Measurements from ENCODE around the gene PML. TPM values are rescaled to one million over a fixed set of nuclear protein-coding genes. Genes with fewer than 3 reads are reported as not detected.
A peak's percentile ranks its signal among the peaks of the same experiment; 100 is the strongest.
"Not testable (repeated sequence)": the region's sequence is repeated elsewhere in the genome, so short reads cannot be mapped to it uniquely, and the experiment has no call there.

Gene PML
- total and polyA plus RNA-seq, 12 donors, result 17.9 to 50.1 (median 22.5) TPM

DNA sequence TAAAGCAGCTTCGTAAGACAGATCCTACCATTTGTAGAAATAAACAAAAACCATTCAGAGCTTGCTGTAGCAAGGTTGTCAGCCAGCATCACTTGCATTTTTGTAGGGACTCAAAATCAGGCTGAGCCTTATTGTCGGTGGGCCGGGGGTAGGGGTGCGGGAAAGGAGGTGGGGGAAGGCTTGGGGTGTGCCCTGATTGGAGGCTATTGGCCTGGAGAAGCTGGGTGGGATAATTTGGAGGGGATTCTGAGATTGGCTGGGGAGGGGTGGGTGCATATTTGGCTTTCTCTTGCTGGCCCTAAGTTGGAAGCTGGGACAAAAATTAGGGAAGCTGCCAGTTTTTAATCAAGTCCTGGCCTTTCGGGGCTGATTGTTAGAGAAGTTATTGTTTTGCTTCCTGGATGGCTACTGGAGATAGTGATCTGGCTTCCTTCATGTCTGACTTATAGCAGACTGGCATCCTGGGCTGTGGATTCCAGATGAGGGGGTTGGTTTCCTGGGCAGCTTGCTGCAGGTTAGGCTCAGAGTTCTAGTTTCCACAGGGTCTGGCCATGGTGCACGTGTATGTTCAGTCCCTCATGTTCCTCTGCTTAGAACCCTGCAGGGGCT is 25.3 kb upstream of the PML start:
- no peak overlapping the region for H3K4me3 ChIP-seq
- peaks cover 0 to 30% (median 15%) of the 10 kb centered on the region in 9 donors for H3K4me1 ChIP-seq
- TF ChIP-seq, protein P1, sequence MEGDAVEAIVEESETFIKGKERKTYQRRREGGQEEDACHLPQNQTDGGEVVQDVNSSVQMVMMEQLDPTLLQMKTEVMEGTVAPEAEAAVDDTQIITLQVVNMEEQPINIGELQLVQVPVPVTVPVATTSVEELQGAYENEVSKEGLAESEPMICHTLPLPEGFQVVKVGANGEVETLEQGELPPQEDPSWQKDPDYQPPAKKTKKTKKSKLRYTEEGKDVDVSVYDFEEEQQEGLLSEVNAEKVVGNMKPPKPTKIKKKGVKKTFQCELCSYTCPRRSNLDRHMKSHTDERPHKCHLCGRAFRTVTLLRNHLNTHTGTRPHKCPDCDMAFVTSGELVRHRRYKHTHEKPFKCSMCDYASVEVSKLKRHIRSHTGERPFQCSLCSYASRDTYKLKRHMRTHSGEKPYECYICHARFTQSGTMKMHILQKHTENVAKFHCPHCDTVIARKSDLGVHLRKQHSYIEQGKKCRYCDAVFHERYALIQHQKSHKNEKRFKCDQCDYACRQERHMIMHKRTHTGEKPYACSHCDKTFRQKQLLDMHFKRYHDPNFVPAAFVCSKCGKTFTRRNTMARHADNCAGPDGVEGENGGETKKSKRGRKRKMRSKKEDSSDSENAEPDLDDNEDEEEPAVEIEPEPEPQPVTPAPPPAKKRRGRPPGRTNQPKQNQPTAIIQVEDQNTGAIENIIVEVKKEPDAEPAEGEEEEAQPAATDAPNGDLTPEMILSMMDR (IDR thresholded peaks at IDR 0.05), result no peak
- DNase-seq (no peak), ATAC-seq (no peak)
- H3K9me3 ChIP-seq, result no peaks in the 10 kb centered on the region
- 83% methylated on average over 6 of the region's 6 CpGs for WGBS, 2 donors
- peaks cover 0 to 4% (median 0%) of the 10 kb centered on the region in 7 donors for H3K27me3 ChIP-seq
- intact Hi-C loops (cut with DNase I), result loop anchor here in 2 of 10 donors (10.0 kb wide), 1 partner anchor 74 kb away; no protein-coding TSS in a partner anchor
- H3K27ac ChIP-seq, result no peak overlapping the region
- no peaks in the 10 kb centered on the region for H3K36me3 ChIP-seq

DNA sequence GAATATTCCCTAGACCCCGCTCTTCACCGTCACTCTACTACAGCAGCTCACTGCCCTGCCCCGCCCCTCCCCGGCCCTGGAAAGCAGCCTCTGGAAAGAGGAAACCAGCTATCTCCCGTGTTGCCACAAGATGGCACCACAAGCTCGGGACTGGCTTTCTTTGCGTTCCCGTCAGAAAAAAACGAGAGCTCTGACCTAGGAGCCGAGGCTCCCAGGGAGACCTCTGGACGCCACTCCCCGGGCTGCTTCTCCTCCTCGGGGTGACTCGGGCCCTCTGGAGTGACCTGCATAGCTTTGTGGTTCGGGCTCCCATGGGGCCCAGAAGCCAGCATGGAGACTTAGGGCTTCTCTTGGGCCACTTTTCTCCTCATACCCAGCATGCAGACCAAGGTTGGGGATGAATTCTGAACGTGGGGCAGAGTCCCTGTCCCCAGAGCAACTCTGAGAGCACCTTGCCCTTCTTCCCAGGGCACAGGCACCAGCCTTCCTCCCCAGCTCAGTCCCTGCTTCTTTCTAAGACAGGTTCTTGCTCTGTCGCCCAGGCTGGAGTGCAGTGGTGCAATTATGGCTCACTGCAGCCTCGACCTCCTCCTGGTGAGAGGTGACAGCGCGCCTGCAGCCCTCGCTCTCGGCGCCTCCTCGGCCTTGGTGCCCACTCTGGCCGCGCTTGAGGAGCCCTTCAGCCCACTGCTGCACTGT is 21.4 kb upstream of the PML start:
- no peaks in the 10 kb centered on the region for H3K36me3 ChIP-seq
- ATAC-seq (peak; percentile 87 to 96 (median 93)), DNase-seq (peak; percentile 81 to 88)
- TF ChIP-seq, protein P1 (IDR thresholded peaks at IDR 0.05), result peak; percentile 74 to 88 (median 85)
- WGBS, 2 donors, result 27 to 28% methylated on average over 26 of the region's 26 CpGs
- no peaks in the 10 kb centered on the region for H3K27me3 ChIP-seq
- no peaks in the 10 kb centered on the region for H3K9me3 ChIP-seq
- H3K4me1 ChIP-seq, result peaks cover 0 to 17% (median 10%) of the 10 kb centered on the region in 9 donors
- H3K4me3 ChIP-seq, result peak overlapping the region in 8 of 10 donors; percentile 6 to 40 (median 32)
- H3K27ac ChIP-seq, result peak overlapping the region in 1 of 10 donors; percentile 52
- intact Hi-C loops (cut with DNase I), result loop anchor here (1.0 to 10.0 kb wide), 12 partner anchors 64 to 1368 kb away; no protein-coding TSS in a partner anchor

DNA sequence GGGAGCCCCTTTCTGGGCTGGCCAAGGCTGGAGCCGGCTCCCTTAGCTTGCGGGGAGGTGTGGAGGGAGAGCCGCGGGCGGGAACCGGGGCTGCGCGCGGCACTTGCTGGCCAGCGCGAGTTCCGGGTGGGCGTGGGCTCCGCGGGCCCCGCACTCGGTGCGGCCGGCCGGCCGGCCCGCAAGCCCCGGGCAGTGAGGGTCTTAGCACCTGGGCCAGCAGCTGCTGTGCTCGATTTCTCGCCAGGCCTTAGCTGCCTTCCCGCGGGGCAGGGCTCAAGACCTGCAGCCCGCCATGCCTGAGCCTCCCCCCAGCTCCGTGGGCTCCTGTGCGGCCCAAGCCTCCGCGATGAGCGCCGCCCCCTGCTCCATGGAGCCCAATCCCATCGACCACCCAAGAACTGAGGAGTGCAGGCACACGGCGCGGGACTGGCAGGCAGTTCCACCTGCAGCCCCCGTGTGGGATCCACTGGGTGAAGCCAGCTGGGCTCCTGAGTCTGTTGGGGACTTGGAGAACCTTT is 20.8 kb upstream of the PML start:
- H3K27me3 ChIP-seq, H3K9me3 ChIP-seq, H3K27ac ChIP-seq, H3K36me3 ChIP-seq, DNase-seq: not testable (repeated sequence)
- Histone ChIP-seq H3K4me3 (peak overlapping the region in 2 of 10 donors; percentile 6 to 33), H3K4me1 (peaks cover 0 to 17% (median 10%) of the 10 kb centered on the region in 9 donors)
- WGBS, 2 donors, result 87 to 92% methylated on average over 34 to 39 of the region's 39 CpGs
- intact Hi-C loops (cut with DNase I), result loop anchor here (1.0 to 10.0 kb wide), 12 partner anchors 63 to 1369 kb away; no protein-coding TSS in a partner anchor
- ATAC-seq, result peak in 1 of 8 donors; percentile 37

DNA sequence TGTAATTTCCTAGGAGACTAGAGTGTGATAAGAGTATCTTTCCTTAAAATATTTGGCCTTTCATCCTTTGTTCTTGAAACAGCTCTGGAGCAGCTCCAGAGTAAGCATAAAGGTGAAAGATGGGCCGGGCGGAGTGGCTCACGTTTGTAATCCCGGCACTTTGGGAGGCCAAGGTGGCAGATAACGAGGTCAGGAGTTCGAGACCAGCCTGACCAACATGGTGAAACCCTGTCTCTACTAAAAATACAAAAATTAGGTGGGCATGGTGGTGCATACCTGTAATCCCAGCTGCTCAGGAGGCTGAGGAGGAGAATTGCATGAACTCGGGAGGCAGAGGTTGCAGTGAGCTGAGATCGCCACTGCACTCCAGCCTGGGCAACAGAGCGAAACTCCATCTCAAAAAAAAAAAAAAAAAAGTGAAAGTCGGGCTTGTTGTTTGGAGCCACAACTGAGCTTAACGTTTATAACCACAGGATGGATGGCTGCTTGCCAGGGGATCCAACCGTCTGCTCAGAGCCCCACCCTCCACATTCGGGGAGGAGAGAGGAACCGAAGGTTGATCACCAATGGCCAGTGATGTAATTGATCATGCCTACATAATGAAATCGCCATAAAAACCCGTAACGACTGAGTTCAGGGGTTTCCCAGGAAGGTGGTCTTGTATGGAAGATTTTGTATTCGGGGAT is 18.9 kb upstream of the PML start:
- not testable (repeated sequence) for H3K9me3 ChIP-seq

DNA sequence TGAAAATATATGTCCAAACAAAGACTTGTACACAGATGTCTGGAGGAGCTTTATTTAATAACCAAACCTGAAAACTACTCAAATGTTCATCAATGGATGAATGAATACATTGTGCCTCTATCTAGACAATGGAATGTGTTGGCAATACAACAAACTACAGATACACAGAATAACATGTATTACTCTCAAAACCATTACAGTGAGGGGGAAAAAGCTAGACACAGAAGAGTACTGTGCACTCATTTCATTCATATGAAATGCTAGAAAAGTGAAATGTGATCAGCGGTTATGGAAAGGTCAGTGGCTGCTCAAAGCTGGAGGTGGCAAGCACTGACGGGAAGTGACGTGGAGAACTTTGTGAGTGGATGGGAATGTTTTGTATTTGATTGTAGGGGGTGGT is 15.6 kb upstream of the PML start:
- Histone ChIP-seq H3K9me3 (no peaks in the 10 kb centered on the region), H3K4me3 (no peak overlapping the region), H3K4me1 (peaks cover 24 to 50% (median 32%) of the 10 kb centered on the region in 9 donors), H3K27me3 (no peaks in the 10 kb centered on the region), H3K27ac (no peak overlapping the region), H3K36me3 (peaks cover 0 to 6% (median 0%) of the 10 kb centered on the region in 9 donors)
- TF ChIP-seq, protein P1 (IDR thresholded peaks at IDR 0.05), result no peak
- no peak for ATAC-seq
- no peak for DNase-seq
- 85 to 91% methylated on average over 3 of the region's 3 CpGs for WGBS, 2 donors
- intact Hi-C loops (cut with DNase I), result loop anchor here in 6 of 10 donors (5.0 to 10.0 kb wide), 5 partner anchors 68 to 1374 kb away; no protein-coding TSS in a partner anchor

More for the DNA sequence above, 18.9 kb upstream of the PML start:
- WGBS, 2 donors, result 60 to 71% methylated on average over 18 of the region's 18 CpGs
- not testable (repeated sequence) for H3K27me3 ChIP-seq, DNase-seq, H3K4me3 ChIP-seq, H3K27ac ChIP-seq, H3K36me3 ChIP-seq, ATAC-seq
- peaks cover 0 to 27% (median 10%) of the 10 kb centered on the region in 9 donors for H3K4me1 ChIP-seq
- intact Hi-C loops (cut with DNase I), result loop anchor here in 6 of 10 donors (5.0 to 10.0 kb wide), 5 partner anchors 72 to 1371 kb away; no protein-coding TSS in a partner anchor
